ENCODE measurements around the gene LRTM2.
A peak's percentile ranks its signal among the peaks of the same experiment; 100 is the strongest.

The LRTM2 gene

GRCh38 chr12:1797991-1798640 lies 22.2 kb upstream of the LRTM2 start:
- DNase-seq (ENCODE audit: low read depth in 3 of 3): no peak

GRCh38 chr12:1798641-1799020 lies 21.7 kb upstream of the LRTM2 start:
- DNase-seq (ENCODE audit: low read depth in 3 of 3): no peak

GRCh38 chr12:1799051-1799881 lies 21.1 kb upstream of the LRTM2 start:
- no peak for DNase-seq (ENCODE audit: low read depth in 3 of 3)

- DNase-seq (ENCODE audit: low read depth in 3 of 3): no peak
These were observed 20.4 kb upstream of the LRTM2 start for GRCh38 chr12:1799882-1800400.

- no peak for DNase-seq (ENCODE audit: low read depth in 3 of 3)
These were observed 19.7 kb upstream of the LRTM2 start for GRCh38 chr12:1800401-1801302.

- no peak for DNase-seq (ENCODE audit: low read depth in 3 of 3)
These were observed 18.9 kb upstream of the LRTM2 start for GRCh38 chr12:1801303-1801975.

- no peak for DNase-seq (ENCODE audit: low read depth in 3 of 3)
These were observed 16.6 kb upstream of the LRTM2 start for GRCh38 chr12:1803736-1804135.

GRCh38 chr12:1804545-1805332 lies 15.6 kb upstream of the LRTM2 start:
- peak; percentile 56 to 75 (median 69) for DNase-seq (ENCODE audit: low read depth in 3 of 3)

- no peak for DNase-seq (ENCODE audit: low read depth in 3 of 3)
These were observed 14.8 kb upstream of the LRTM2 start for GRCh38 chr12:1805441-1806081.

GRCh38 chr12:1806301-1807086 lies 13.9 kb upstream of the LRTM2 start:
- no peak for DNase-seq (ENCODE audit: low read depth in 3 of 3)

GRCh38 chr12:1807087-1807860 lies 13.1 kb upstream of the LRTM2 start:
- no peak for DNase-seq (ENCODE audit: low read depth in 3 of 3)

GRCh38 chr12:1808036-1808797 lies 12.1 kb upstream of the LRTM2 start:
- DNase-seq (ENCODE audit: low read depth in 3 of 3): no peak

- no peak for DNase-seq (ENCODE audit: low read depth in 3 of 3)
These were observed 11.4 kb upstream of the LRTM2 start for GRCh38 chr12:1808798-1809480.

GRCh38 chr12:1809591-1810190 lies 10.7 kb upstream of the LRTM2 start:
- DNase-seq (ENCODE audit: low read depth in 3 of 3): no peak

GRCh38 chr12:1810201-1810930 lies 10.0 kb upstream of the LRTM2 start:
- DNase-seq (ENCODE audit: low read depth in 3 of 3): no peak

- no peak for DNase-seq (ENCODE audit: low read depth in 3 of 3)
These were observed 9.5 kb upstream of the LRTM2 start for GRCh38 chr12:1810931-1811280.
